ENCODE measurements around the gene COL27A1. TPM values are rescaled to one million over a fixed set of nuclear protein-coding genes. Genes with fewer than 3 reads are reported as not detected.

The COL27A1 gene
- total and polyA plus RNA-seq, 2 donors (not counting 3 experiments of a cell fraction or from before 2014, with no cell fraction given), result 14.7 to 49.1 TPM

DNA sequence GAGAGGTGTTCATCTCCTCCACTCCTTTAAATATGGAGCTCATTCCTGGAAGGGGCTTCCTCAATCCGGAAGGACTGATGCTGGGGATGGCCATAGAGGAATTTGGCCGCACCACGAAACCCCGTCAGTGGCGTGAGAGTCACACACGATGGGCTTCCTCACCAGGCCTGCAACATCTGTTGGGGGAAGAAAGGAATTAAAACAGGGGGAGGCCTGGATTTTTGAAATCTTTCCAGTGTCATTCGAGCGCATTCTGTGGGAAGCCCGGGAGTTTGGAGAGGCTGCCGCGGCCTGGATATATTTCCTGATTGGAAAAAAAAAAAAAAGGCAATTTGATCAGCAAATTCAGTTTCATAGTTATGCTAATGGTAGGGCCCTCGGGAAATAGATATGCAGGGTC is 91.2 kb downstream of the COL27A1 start:
- peaks cover 0 to 4% of the 10 kb centered on the region in 2 experiments for H3K36me3 ChIP-seq (ENCODE audit: control insufficient read depth in 2 of 2, extremely low read depth in 1 of 2, insufficient read depth in 2 of 2, low read length in 2 of 2)
- H3K9ac ChIP-seq (replicated peaks; ENCODE audit: extremely low read depth, insufficient read depth, low read length), result no peak overlapping the region
- POLR2A ChIA-PET, result no interaction called here
- FAIRE-seq (no peak), DNase-seq (ENCODE audit: low read depth, low spot score) (no peak)
- no peaks in the 10 kb centered on the region for H3K79me2 ChIP-seq (ENCODE audit: control insufficient read depth, insufficient read depth, low read length)
- H3K27me3 ChIP-seq (ENCODE audit: control insufficient read depth in 2 of 2, insufficient read depth in 2 of 2, low read length in 2 of 2), result no peaks in the 10 kb centered on the region
- no peak overlapping the region for H2AFZ ChIP-seq (ENCODE audit: low read depth, low read length)
- no peak overlapping the region for H3K4me3 ChIP-seq (replicated peaks in 1 of 3; ENCODE audit: insufficient read depth in 1 of 3, low read depth in 1 of 3, low read length in 3 of 3)
- H3K4me1 ChIP-seq (ENCODE audit: control insufficient read depth, extremely low read depth, insufficient read depth, low read length), result no peaks in the 10 kb centered on the region
- no peak overlapping the region for H3K27ac ChIP-seq (ENCODE audit: insufficient read depth, low read depth, low read length)
- BruUV-seq (replicated peaks), result no TSS peak
- no peak overlapping the region for H3K4me2 ChIP-seq (ENCODE audit: insufficient read depth, low read length)
- dilution Hi-C loops (cut with MboI; ENCODE audit: extremely low pct_ligation_motif_present, low sequenced_read_pairs), result no loop called here
- H4K20me1 ChIP-seq (replicated peaks; ENCODE audit: control insufficient read depth, extremely low read depth, insufficient read depth, low read length), result no peaks in the 10 kb centered on the region
- TF ChIP-seq JUN (IDR thresholded peaks at IDR 0.05; ENCODE audit: borderline replicate concordance, insufficient read depth, insufficient read length, low read depth), result no peak
- no peak for TF ChIP-seq FOS (IDR thresholded peaks at IDR 0.05; ENCODE audit: borderline replicate concordance, insufficient read depth, low read length)
- TF ChIP-seq, protein P1, sequence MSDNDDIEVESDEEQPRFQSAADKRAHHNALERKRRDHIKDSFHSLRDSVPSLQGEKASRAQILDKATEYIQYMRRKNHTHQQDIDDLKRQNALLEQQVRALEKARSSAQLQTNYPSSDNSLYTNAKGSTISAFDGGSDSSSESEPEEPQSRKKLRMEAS (IDR thresholded peaks at IDR 0.05; ENCODE audit: insufficient read depth, insufficient read length), result no peak
- no peak for TF ChIP-seq MYC (IDR thresholded peaks at IDR 0.05; ENCODE audit: low read depth, low read length)
- no peak for TF ChIP-seq POLR2A (IDR thresholded peaks at IDR 0.05; ENCODE audit: low read depth, low read length)
- no peaks in the 10 kb centered on the region for H3K9me1 ChIP-seq (replicated peaks; ENCODE audit: control insufficient read depth, extremely low read depth, insufficient read depth, low read length)
- intact Hi-C loops (cut with micrococcal nuclease), result no loop called here
- H3K9me3 ChIP-seq (replicated peaks; ENCODE audit: control insufficient read depth, insufficient read depth, low read length), result no peaks in the 10 kb centered on the region
- CTCF ChIA-PET, result interaction anchor here (3.1 kb wide), 1 partner anchor 45 kb away, joined by 15 read pairs; no protein-coding TSS in a partner anchor

- FAIRE-seq, result no peak
- Histone ChIP-seq H3K79me2 (ENCODE audit: control insufficient read depth, insufficient read depth, low read length) (no peaks in the 10 kb centered on the region), H3K9ac (replicated peaks; ENCODE audit: extremely low read depth, insufficient read depth, low read length) (no peak overlapping the region), H3K36me3 (ENCODE audit: control insufficient read depth in 2 of 2, extremely low read depth in 1 of 2, insufficient read depth in 2 of 2, low read length in 2 of 2) (no peaks in the 10 kb centered on the region), H3K27ac (ENCODE audit: insufficient read depth, low read depth, low read length) (no peak overlapping the region), H4K20me1 (replicated peaks; ENCODE audit: control insufficient read depth, extremely low read depth, insufficient read depth, low read length) (no peaks in the 10 kb centered on the region), H3K27me3 (ENCODE audit: control insufficient read depth in 2 of 2, insufficient read depth in 2 of 2, low read length in 2 of 2) (no peaks in the 10 kb centered on the region), H2AFZ (ENCODE audit: low read depth, low read length) (no peak overlapping the region), H3K9me1 (replicated peaks; ENCODE audit: control insufficient read depth, extremely low read depth, insufficient read depth, low read length) (no peaks in the 10 kb centered on the region), H3K4me1 (ENCODE audit: control insufficient read depth, extremely low read depth, insufficient read depth, low read length) (no peaks in the 10 kb centered on the region), H3K9me3 (replicated peaks; ENCODE audit: control insufficient read depth, insufficient read depth, low read length) (no peaks in the 10 kb centered on the region), H3K4me3 (replicated peaks in 1 of 3; ENCODE audit: insufficient read depth in 1 of 3, low read depth in 1 of 3, low read length in 3 of 3) (no peak overlapping the region), H3K4me2 (ENCODE audit: insufficient read depth, low read length) (no peak overlapping the region)
- intact Hi-C loops (cut with micrococcal nuclease) (no loop called here), dilution Hi-C loops (cut with MboI; ENCODE audit: extremely low pct_ligation_motif_present, low sequenced_read_pairs) (no loop called here)
- ChIA-PET POLR2A (no interaction called here), CTCF (no interaction called here)
- TF ChIP-seq, protein P1 (IDR thresholded peaks at IDR 0.05; ENCODE audit: insufficient read depth, insufficient read length), result no peak
- TF ChIP-seq GATA2 (IDR thresholded peaks at IDR 0.05; ENCODE audit: insufficient read depth, insufficient read length, low read depth, low read length), result no peak
- TF ChIP-seq JUN (IDR thresholded peaks at IDR 0.05; ENCODE audit: borderline replicate concordance, insufficient read depth, insufficient read length, low read depth), result no peak
- TF ChIP-seq, protein P2, sequence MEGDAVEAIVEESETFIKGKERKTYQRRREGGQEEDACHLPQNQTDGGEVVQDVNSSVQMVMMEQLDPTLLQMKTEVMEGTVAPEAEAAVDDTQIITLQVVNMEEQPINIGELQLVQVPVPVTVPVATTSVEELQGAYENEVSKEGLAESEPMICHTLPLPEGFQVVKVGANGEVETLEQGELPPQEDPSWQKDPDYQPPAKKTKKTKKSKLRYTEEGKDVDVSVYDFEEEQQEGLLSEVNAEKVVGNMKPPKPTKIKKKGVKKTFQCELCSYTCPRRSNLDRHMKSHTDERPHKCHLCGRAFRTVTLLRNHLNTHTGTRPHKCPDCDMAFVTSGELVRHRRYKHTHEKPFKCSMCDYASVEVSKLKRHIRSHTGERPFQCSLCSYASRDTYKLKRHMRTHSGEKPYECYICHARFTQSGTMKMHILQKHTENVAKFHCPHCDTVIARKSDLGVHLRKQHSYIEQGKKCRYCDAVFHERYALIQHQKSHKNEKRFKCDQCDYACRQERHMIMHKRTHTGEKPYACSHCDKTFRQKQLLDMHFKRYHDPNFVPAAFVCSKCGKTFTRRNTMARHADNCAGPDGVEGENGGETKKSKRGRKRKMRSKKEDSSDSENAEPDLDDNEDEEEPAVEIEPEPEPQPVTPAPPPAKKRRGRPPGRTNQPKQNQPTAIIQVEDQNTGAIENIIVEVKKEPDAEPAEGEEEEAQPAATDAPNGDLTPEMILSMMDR (IDR thresholded peaks at IDR 0.05; ENCODE audit: extremely low read depth in 1 of 2, insufficient read depth in 1 of 2, low read depth in 1 of 2, low read length in 2 of 2), result no peak
- no peak for TF ChIP-seq MYC (IDR thresholded peaks at IDR 0.05; ENCODE audit: low read depth, low read length)
- no peak for TF ChIP-seq FOS (IDR thresholded peaks at IDR 0.05; ENCODE audit: borderline replicate concordance, insufficient read depth, low read length)
- no peak for TF ChIP-seq EZH2 (IDR thresholded peaks at IDR 0.05; ENCODE audit: borderline replicate concordance, low read depth, low read length, severe bottlenecking)
- no peak for TF ChIP-seq POLR2AphosphoS5 (IDR thresholded peaks at IDR 0.05; ENCODE audit: insufficient read depth, low read depth, low read length)
- TF ChIP-seq POLR2A (IDR thresholded peaks at IDR 0.05; ENCODE audit: low read depth, low read length), result no peak
- no peak for DNase-seq (ENCODE audit: low read depth, low spot score)
- no TSS peak for BruUV-seq (replicated peaks)
Observed at GRCh38 chr9:114247077-114247476, 91.7 kb downstream of the COL27A1 start.

All from endothelial cell of umbilical vein (primary cell).